ENCODE data around the gene LARP1. TPM values are rescaled to one million over a fixed set of nuclear protein-coding genes. Genes with fewer than 3 reads are reported as not detected.
"Not testable (repeated sequence)": the region's sequence is repeated elsewhere in the genome, so short reads cannot be mapped to it uniquely, and the experiment has no call there.

Gene LARP1
- total RNA-seq, 2 experiments from 2014 or later, result 88.7 to 97.6 TPM

DNA sequence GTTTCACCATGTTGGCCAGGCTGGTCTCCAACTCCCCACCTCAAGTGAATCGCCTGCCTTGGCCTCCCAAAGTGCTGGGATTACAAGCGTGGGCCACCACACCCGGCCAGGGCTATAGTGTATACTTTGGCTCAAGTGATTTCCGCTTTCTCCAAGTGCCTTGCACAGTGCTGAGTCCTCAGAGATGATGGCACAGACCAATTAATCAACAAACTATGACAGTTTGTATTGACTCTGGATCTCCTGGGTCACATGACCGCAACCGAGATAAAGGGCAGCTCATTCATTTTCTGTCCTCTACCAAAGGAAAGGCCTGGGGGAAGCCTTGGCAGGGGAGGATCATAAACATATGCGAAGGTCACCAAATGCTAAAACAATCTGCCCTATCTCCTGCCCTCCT lies 11.4 kb upstream of the LARP1 start:
- no peak for ATAC-seq (ENCODE audit: poor library complexity)

DNA sequence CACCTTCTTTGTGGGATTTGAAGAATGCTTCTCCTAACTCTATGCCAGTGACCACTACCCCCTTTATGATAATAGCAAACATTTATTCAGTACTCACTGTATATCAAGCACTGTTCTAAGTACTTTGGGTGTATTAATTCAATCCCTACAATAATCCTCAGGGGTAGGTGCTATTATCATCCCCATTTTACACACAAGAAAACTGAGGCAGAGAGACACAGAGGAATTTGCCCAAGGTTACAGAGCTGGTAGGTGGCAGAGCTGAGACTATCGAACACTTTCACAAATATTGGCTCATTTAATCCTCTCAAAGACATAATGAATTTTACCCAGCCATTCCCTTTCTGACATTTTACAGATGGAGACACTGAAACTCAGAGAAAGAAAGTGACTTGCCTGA lies 9.8 kb upstream of the LARP1 start:
- Mint-ChIP-seq H3K27me3 (no peaks in the 10 kb centered on the region), H3K36me3 (ENCODE audit: low read depth) (no peaks in the 10 kb centered on the region), H3K9me3 (no peaks in the 10 kb centered on the region), H3K4me3 (no peak overlapping the region), H3K4me1 (ENCODE audit: low read depth) (no peaks in the 10 kb centered on the region), H3K27ac (no peak overlapping the region)
- DNase-seq (no peak), ATAC-seq (ENCODE audit: poor library complexity) (no peak)
- Histone ChIP-seq H3K36me3 (ENCODE audit: insufficient read depth, low read length) (no peaks in the 10 kb centered on the region), H3K9me3 (ENCODE audit: control insufficient read depth in 1 of 2, insufficient read depth in 1 of 2, low read length in 2 of 2) (no peaks in the 10 kb centered on the region), H3K4me1 (ENCODE audit: insufficient read depth, low read length) (no peaks in the 10 kb centered on the region), H3K4me3 (ENCODE audit: low read length) (no peak overlapping the region), H3K27me3 (ENCODE audit: control insufficient read depth in 1 of 2, insufficient read depth in 2 of 2, low read length in 2 of 2) (no peaks in the 10 kb centered on the region), H3K27ac (ENCODE audit: low read depth in 1 of 2, low read length in 2 of 2) (no peak overlapping the region)
- TF ChIP-seq, protein P1, sequence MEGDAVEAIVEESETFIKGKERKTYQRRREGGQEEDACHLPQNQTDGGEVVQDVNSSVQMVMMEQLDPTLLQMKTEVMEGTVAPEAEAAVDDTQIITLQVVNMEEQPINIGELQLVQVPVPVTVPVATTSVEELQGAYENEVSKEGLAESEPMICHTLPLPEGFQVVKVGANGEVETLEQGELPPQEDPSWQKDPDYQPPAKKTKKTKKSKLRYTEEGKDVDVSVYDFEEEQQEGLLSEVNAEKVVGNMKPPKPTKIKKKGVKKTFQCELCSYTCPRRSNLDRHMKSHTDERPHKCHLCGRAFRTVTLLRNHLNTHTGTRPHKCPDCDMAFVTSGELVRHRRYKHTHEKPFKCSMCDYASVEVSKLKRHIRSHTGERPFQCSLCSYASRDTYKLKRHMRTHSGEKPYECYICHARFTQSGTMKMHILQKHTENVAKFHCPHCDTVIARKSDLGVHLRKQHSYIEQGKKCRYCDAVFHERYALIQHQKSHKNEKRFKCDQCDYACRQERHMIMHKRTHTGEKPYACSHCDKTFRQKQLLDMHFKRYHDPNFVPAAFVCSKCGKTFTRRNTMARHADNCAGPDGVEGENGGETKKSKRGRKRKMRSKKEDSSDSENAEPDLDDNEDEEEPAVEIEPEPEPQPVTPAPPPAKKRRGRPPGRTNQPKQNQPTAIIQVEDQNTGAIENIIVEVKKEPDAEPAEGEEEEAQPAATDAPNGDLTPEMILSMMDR (IDR thresholded peaks at IDR 0.05), result no peak
- POLR2A ChIA-PET, result no interaction called here
- CTCF ChIA-PET, result no interaction called here
- intact Hi-C loops (cut with DNase I, micrococcal nuclease), result loop anchor here in 1 of 2 experiments (5.0 kb wide), 1 partner anchor 313 kb away; no protein-coding TSS in a partner anchor

More for the DNA sequence above, 11.4 kb upstream of the LARP1 start:
- no peaks in the 10 kb centered on the region for H3K4me1 ChIP-seq (ENCODE audit: insufficient read depth, low read length)
- no peak overlapping the region for H3K27ac ChIP-seq (ENCODE audit: low read depth in 1 of 2, low read length in 2 of 2)
- Mint-ChIP-seq H3K4me1 (ENCODE audit: low read depth) (no peaks in the 10 kb centered on the region), H3K36me3 (ENCODE audit: low read depth) (no peaks in the 10 kb centered on the region), H3K9me3 (no peaks in the 10 kb centered on the region), H3K27me3 (no peaks in the 10 kb centered on the region), H3K4me3 (no peak overlapping the region), H3K27ac (no peak overlapping the region)
- H3K9me3 ChIP-seq (ENCODE audit: control insufficient read depth in 1 of 2, insufficient read depth in 1 of 2, low read length in 2 of 2), result no peaks in the 10 kb centered on the region
- CTCF ChIA-PET, result no interaction called here
- POLR2A ChIA-PET, result no interaction called here
- H3K36me3 ChIP-seq (ENCODE audit: insufficient read depth, low read length), result no peaks in the 10 kb centered on the region
- H3K27me3 ChIP-seq (ENCODE audit: control insufficient read depth in 1 of 2, insufficient read depth in 2 of 2, low read length in 2 of 2), result no peaks in the 10 kb centered on the region
- intact Hi-C loops (cut with DNase I, micrococcal nuclease), result no loop called here
- no peak for DNase-seq
- TF ChIP-seq, protein P1 (IDR thresholded peaks at IDR 0.05), result no peak
- H3K4me3 ChIP-seq (ENCODE audit: low read length), result no peak overlapping the region

DNA sequence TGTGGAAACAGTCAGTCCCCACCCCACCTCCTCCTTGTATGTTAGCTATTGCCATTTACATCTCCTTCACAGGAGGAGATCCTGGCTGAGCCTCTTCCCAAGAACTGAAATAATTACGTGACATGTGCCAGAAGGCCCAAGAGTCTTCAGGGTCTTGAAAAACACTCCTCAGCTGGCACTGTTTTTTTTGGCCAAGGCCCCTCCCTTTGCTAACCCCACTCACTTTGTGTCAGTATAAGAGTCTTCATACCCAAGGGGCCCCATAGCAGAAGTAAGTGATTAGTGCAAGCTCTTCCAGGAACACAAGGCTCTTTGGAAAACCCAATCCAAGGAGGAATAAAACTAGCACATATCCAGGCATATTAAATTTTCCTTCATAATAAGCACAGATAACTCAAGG lies 5.7 kb upstream of the LARP1 start:
- ChIA-PET POLR2A (no interaction called here), CTCF (no interaction called here)
- intact Hi-C loops (cut with DNase I, micrococcal nuclease), result loop anchor here in 1 of 2 experiments (5.0 kb wide), 1 partner anchor 317 kb away; no protein-coding TSS in a partner anchor
- H3K4me3 Mint-ChIP-seq, result no peak overlapping the region
- Histone ChIP-seq H3K9me3 (ENCODE audit: control insufficient read depth in 1 of 2, insufficient read depth in 1 of 2, low read length in 2 of 2) (no peaks in the 10 kb centered on the region), H3K4me3 (ENCODE audit: low read length) (no peak overlapping the region), H3K36me3 (ENCODE audit: insufficient read depth, low read length) (no peaks in the 10 kb centered on the region), H3K27me3 (ENCODE audit: control insufficient read depth in 1 of 2, insufficient read depth in 2 of 2, low read length in 2 of 2) (no peaks in the 10 kb centered on the region), H3K4me1 (ENCODE audit: insufficient read depth, low read length) (peaks cover 11% of the 10 kb centered on the region), H3K27ac (ENCODE audit: low read depth in 1 of 2, low read length in 2 of 2) (no peak overlapping the region)
- no peaks in the 10 kb centered on the region for H3K36me3 Mint-ChIP-seq (ENCODE audit: low read depth)
- no peak overlapping the region for H3K27ac Mint-ChIP-seq
- ATAC-seq (ENCODE audit: poor library complexity) (no peak), DNase-seq (no peak)
- H3K27me3 Mint-ChIP-seq, result no peaks in the 10 kb centered on the region
- TF ChIP-seq, protein P1 (IDR thresholded peaks at IDR 0.05), result no peak
- H3K9me3 Mint-ChIP-seq, result no peaks in the 10 kb centered on the region
- peaks cover 14% of the 10 kb centered on the region for H3K4me1 Mint-ChIP-seq (ENCODE audit: low read depth)

DNA sequence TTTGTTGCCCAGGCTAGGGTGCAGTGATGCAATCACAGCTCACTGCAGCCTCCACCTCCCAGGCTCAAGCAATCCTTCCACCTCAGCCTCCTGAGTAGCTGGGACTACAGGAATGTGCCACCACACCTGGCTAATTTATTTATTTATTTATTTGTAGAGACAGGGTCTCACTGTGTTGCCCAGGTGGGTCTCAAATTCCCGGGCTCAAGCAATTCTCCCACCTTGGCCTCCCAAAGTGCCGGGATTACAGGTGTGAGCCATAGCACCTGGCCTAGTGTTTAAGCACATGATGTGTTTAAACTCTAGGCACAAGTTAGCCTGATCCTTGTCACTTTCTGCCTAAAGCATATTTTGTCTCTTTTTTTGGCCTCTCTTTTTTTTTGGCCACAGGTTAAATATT lies 4.5 kb upstream of the LARP1 start:
- H3K27me3 ChIP-seq (ENCODE audit: control insufficient read depth in 1 of 2, insufficient read depth in 2 of 2, low read length in 2 of 2); DNase-seq; H3K36me3 Mint-ChIP-seq (ENCODE audit: low read depth); H3K4me3 ChIP-seq (ENCODE audit: low read length); H3K9me3 Mint-ChIP-seq; ATAC-seq (ENCODE audit: poor library complexity); H3K4me3 Mint-ChIP-seq; H3K27me3 Mint-ChIP-seq; H3K9me3 ChIP-seq (ENCODE audit: control insufficient read depth in 1 of 2, insufficient read depth in 1 of 2, low read length in 2 of 2); H3K27ac ChIP-seq (ENCODE audit: low read depth in 1 of 2, low read length in 2 of 2); CTCF ChIA-PET; H3K27ac Mint-ChIP-seq; POLR2A ChIA-PET; H3K36me3 ChIP-seq (ENCODE audit: insufficient read depth, low read length): not testable (repeated sequence)
- intact Hi-C loops (cut with DNase I, micrococcal nuclease), result loop anchor here in 1 of 2 experiments (5.0 to 10.0 kb wide), 2 partner anchors 303 to 556 kb away; partner anchors contain the start of genes GALNT10 and SAP30L
- peaks cover 20% of the 10 kb centered on the region for H3K4me1 Mint-ChIP-seq (ENCODE audit: low read depth)
- peaks cover 14% of the 10 kb centered on the region for H3K4me1 ChIP-seq (ENCODE audit: insufficient read depth, low read length)
